ENCODE data around the gene ARID3C.

DNA sequence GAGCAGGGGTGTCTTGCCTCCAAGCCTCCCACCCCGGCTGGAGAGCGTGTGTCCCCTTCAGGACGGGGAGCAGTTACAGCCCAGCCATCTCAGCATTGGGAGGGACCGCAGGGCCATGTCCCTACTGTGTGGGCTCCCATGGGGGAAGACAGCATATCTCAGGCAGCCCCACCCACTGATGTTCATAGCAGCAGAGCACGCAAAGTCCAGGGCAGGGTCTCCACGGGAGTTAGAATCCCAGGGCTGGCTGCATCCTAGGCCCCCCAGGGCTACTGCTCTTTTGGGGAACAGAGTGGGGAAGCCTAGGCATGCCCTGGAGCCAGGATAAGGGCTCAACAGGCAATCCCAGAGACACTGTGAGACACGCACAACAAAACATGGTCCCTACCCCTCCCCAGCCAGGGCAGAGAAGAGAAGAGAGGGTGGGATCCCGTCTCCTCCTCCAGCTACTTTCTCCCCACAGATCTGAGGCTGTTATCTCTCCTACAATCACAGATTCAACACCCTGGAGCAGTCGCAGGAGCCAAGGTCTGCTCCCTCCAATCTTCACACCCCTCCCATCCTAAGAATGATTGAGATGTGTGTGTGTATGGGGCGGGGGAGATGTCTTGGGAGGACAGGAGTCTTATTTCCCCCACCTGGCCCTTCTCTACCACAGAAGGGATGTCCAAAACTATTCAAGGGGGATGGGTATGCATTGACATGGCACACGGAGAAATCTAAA is 42.8 kb downstream of the ARID3C start:
- TF ChIP-seq, protein P1, sequence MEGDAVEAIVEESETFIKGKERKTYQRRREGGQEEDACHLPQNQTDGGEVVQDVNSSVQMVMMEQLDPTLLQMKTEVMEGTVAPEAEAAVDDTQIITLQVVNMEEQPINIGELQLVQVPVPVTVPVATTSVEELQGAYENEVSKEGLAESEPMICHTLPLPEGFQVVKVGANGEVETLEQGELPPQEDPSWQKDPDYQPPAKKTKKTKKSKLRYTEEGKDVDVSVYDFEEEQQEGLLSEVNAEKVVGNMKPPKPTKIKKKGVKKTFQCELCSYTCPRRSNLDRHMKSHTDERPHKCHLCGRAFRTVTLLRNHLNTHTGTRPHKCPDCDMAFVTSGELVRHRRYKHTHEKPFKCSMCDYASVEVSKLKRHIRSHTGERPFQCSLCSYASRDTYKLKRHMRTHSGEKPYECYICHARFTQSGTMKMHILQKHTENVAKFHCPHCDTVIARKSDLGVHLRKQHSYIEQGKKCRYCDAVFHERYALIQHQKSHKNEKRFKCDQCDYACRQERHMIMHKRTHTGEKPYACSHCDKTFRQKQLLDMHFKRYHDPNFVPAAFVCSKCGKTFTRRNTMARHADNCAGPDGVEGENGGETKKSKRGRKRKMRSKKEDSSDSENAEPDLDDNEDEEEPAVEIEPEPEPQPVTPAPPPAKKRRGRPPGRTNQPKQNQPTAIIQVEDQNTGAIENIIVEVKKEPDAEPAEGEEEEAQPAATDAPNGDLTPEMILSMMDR (conservative IDR thresholded peaks at IDR 0.05) = no peak
- no peak for TF ChIP-seq EZH2 (IDR thresholded peaks at IDR 0.05; ENCODE audit: low read depth)
